Measurements from ENCODE around the gene AFF4. TPM values are rescaled to one million over a fixed set of nuclear protein-coding genes. Genes with fewer than 3 reads are reported as not detected.

The AFF4 gene
- polyA plus RNA-seq, 1 of the 3 experiments (the other 2 are of a cell fraction): 8.1 TPM

- no peak for TF ChIP-seq PBX3 (IDR thresholded peaks at IDR 0.05)
Measured at GRCh38 chr5:132896685-132897084, 66.7 kb downstream of the AFF4 start (continued).

- CTCF ChIA-PET: interaction anchor here (1.5 to 2.3 kb wide), 2 partner anchors 12 to 66 kb away, joined by 4 to 10 read pairs; partner anchors contain the start of gene SHROOM1
- POLR2A ChIA-PET: no interaction called here
- H2AFZ ChIP-seq (ENCODE audit: low read depth): no peak overlapping the region
- no peaks in the 10 kb centered on the region for H3K27me3 ChIP-seq (ENCODE audit: insufficient read depth)
- H3K36me3 ChIP-seq (replicated peaks in 1 of 2; ENCODE audit: control insufficient read depth in 1 of 2, insufficient read depth in 2 of 2, low read length in 1 of 2): peaks cover 83 to 98% of the 10 kb centered on the region in 2 experiments
- peaks cover 72% of the 10 kb centered on the region for H3K79me2 ChIP-seq (ENCODE audit: insufficient read depth)
- H3K9ac ChIP-seq: no peak overlapping the region
- peaks cover 19% of the 10 kb centered on the region for H3F3A ChIP-seq (replicated peaks; ENCODE audit: insufficient read depth)
- H3K4me3 ChIP-seq (ENCODE audit: low read depth in 2 of 2, low read length in 1 of 2): no peak overlapping the region
- no peak overlapping the region for H3K4me2 ChIP-seq
- TF ChIP-seq REST (IDR thresholded peaks at IDR 0.05; ENCODE audit: low read depth, low read length) (no peak), GATA2 (CRISPR knock-in tag; IDR thresholded peaks at IDR 0.05) (no peak), NFIC (IDR thresholded peaks at IDR 0.05; ENCODE audit: borderline replicate concordance) (no peak), RFX5 (IDR thresholded peaks at IDR 0.05; ENCODE audit: low read length) (no peak), USF1 (IDR thresholded peaks at IDR 0.05; ENCODE audit: borderline replicate concordance, low read depth) (no peak), EZH2phosphoT487 (IDR thresholded peaks at IDR 0.05; ENCODE audit: borderline replicate concordance, low read depth) (no peak), MEF2A (IDR thresholded peaks at IDR 0.05; ENCODE audit: borderline replicate concordance, low read depth) (no peak), ELF1 (IDR thresholded peaks at IDR 0.05) (no peak), CHD2 (IDR thresholded peaks at IDR 0.05; ENCODE audit: low read length, partially characterized antibody) (no peak), TAF1 (IDR thresholded peaks at IDR 0.05; ENCODE audit: borderline replicate concordance, low read depth, low read length) (no peak), PBX3 (IDR thresholded peaks at IDR 0.05) (no peak), SIN3A (IDR thresholded peaks at IDR 0.05; ENCODE audit: borderline replicate concordance, low read depth, low read length) (no peak), RXRA (IDR thresholded peaks at IDR 0.05; ENCODE audit: borderline replicate concordance, low read depth) (no peak), GABPA (IDR thresholded peaks at IDR 0.05; ENCODE audit: low read depth) (no peak), CTCF (IDR thresholded peaks at IDR 0.05) (no peak), EP300 (IDR thresholded peaks at IDR 0.05; ENCODE audit: borderline replicate concordance in 1 of 2, low read depth in 1 of 2, low read length in 1 of 2) (no peak)
- DNase-seq: no peak
- H3K4me1 ChIP-seq (ENCODE audit: control insufficient read depth in 1 of 2, insufficient read depth in 2 of 2, low read depth in 1 of 2, low read length in 1 of 2): no peaks in the 10 kb centered on the region
- WGBS (ENCODE audit: low lambda C conversion rate): 94% methylated on average over 4 of the region's 4 CpGs
- no peak overlapping the region; a peak in 1 of 4 replicates for H3K27ac ChIP-seq (ENCODE audit: low read depth in 2 of 2, low read length in 1 of 2)
- no peaks in the 10 kb centered on the region for H3K9me3 ChIP-seq
- peaks cover 15% of the 10 kb centered on the region; the same call in 1 of the 2 replicates for H4K20me1 ChIP-seq (ENCODE audit: insufficient read depth)
- no peaks in the 10 kb centered on the region for H3K9me2 ChIP-seq
Measured at GRCh38 chr5:132895719-132896305, 67.6 kb downstream of the AFF4 start.
